Measurements from ENCODE around the gene SEMA3B.

SEMA3B gene

DNA sequence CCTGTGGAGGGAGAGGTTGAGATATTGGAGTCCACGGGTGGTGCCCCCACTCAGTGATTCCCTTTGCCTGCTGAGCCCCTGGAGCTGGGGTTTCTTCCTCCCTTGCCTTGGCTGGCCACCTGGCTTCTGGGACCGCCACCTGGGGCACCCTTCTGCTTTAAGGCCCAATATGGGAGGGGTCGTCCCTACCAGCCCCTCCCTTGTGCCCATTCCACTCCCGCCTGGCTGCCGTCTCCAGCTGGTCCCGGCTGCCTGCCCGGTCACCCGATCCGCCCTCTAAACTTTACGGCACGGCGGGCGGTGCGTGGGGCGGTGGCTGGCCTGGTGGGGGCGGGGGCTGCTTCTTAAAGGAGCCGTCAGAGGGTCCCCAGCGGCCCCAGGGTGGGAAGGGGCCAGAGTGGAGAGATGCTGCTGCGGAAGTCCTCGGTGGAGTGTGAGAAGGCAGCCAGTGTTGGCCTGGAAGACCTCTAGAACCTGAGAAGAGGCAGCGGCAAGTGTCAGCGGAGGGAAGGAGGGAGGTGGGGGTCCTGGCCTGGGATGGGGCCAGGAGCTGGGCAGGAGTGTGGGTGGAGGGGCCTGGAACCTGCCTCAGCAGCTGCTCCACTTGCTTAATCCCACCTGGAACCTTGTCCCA is 1.6 kb upstream of the SEMA3B start:
- Histone ChIP-seq H3K9me3 (ENCODE audit: insufficient read depth, low read depth, low read length) (no peaks in the 10 kb centered on the region), H3K79me2 (ENCODE audit: insufficient read depth, low read length) (no peaks in the 10 kb centered on the region), H3K36me3 (ENCODE audit: insufficient read depth, low read length) (no peaks in the 10 kb centered on the region), H3K4me2 (ENCODE audit: low read depth, low read length, poor library complexity, severe bottlenecking) (no peak overlapping the region), H3K9me2 (replicated peaks; ENCODE audit: low read depth, low read length) (no peaks in the 10 kb centered on the region), H3K9ac (ENCODE audit: low read depth, low read length, poor library complexity, severe bottlenecking) (no peak overlapping the region), H2AFZ (ENCODE audit: low read length) (no peak overlapping the region), H3F3A (ENCODE audit: low read depth) (no peaks in the 10 kb centered on the region), H4K20me1 (ENCODE audit: insufficient read depth, low read length, poor library complexity, severe bottlenecking) (no peaks in the 10 kb centered on the region), H3K27me3 (ENCODE audit: insufficient read depth, low read length, poor library complexity, severe bottlenecking) (no peaks in the 10 kb centered on the region), H3K4me1 (ENCODE audit: insufficient read depth, low read length, poor library complexity, severe bottlenecking) (no peaks in the 10 kb centered on the region), H3K4me3 (ENCODE audit: low read length, poor library complexity, severe bottlenecking) (no peak overlapping the region)
- TF ChIP-seq EZH2phosphoT487 (IDR thresholded peaks at IDR 0.05; ENCODE audit: borderline replicate concordance), result no peak
- TF ChIP-seq, protein P1, sequence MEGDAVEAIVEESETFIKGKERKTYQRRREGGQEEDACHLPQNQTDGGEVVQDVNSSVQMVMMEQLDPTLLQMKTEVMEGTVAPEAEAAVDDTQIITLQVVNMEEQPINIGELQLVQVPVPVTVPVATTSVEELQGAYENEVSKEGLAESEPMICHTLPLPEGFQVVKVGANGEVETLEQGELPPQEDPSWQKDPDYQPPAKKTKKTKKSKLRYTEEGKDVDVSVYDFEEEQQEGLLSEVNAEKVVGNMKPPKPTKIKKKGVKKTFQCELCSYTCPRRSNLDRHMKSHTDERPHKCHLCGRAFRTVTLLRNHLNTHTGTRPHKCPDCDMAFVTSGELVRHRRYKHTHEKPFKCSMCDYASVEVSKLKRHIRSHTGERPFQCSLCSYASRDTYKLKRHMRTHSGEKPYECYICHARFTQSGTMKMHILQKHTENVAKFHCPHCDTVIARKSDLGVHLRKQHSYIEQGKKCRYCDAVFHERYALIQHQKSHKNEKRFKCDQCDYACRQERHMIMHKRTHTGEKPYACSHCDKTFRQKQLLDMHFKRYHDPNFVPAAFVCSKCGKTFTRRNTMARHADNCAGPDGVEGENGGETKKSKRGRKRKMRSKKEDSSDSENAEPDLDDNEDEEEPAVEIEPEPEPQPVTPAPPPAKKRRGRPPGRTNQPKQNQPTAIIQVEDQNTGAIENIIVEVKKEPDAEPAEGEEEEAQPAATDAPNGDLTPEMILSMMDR (conservative IDR thresholded peaks at IDR 0.05; ENCODE audit: low read length), result no peak

DNA sequence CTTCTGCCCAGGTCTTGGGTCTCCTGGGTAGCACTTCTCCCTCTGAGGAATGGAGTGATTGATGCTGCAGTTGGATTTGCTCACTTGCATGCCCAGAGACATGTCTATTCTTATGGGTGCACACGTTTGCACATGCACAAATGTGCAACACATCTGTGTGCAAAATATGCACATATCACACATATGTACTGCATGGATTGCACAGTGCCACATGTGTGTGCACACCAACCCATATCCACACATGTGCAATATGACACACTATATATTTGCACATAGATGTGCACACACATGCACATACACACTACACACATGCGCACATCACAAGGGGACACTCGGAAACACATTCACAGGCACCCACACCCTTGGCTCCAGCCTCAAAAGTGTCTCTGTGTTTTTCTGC is 671 bp upstream of the SEMA3B start:
- H2AFZ ChIP-seq (ENCODE audit: low read length), result no peak overlapping the region
- no peaks in the 10 kb centered on the region for H3K36me3 ChIP-seq (ENCODE audit: insufficient read depth, low read length)
- no peaks in the 10 kb centered on the region for H3K9me3 ChIP-seq (ENCODE audit: insufficient read depth, low read depth, low read length)
- H3K4me3 ChIP-seq (ENCODE audit: low read length, poor library complexity, severe bottlenecking), result no peak overlapping the region
- H3K4me1 ChIP-seq (ENCODE audit: insufficient read depth, low read length, poor library complexity, severe bottlenecking), result no peaks in the 10 kb centered on the region
- no peaks in the 10 kb centered on the region for H3K79me2 ChIP-seq (ENCODE audit: insufficient read depth, low read length)
- no peaks in the 10 kb centered on the region for H4K20me1 ChIP-seq (ENCODE audit: insufficient read depth, low read length, poor library complexity, severe bottlenecking)
- no peak overlapping the region for H3K4me2 ChIP-seq (ENCODE audit: low read depth, low read length, poor library complexity, severe bottlenecking)
- H3F3A ChIP-seq (ENCODE audit: low read depth), result no peaks in the 10 kb centered on the region
- TF ChIP-seq, protein P1 (conservative IDR thresholded peaks at IDR 0.05; ENCODE audit: low read length), result no peak
- TF ChIP-seq EZH2phosphoT487 (IDR thresholded peaks at IDR 0.05; ENCODE audit: borderline replicate concordance), result no peak
- H3K9ac ChIP-seq (ENCODE audit: low read depth, low read length, poor library complexity, severe bottlenecking), result no peak overlapping the region
- no peaks in the 10 kb centered on the region for H3K27me3 ChIP-seq (ENCODE audit: insufficient read depth, low read length, poor library complexity, severe bottlenecking)
- no peaks in the 10 kb centered on the region for H3K9me2 ChIP-seq (replicated peaks; ENCODE audit: low read depth, low read length)

DNA sequence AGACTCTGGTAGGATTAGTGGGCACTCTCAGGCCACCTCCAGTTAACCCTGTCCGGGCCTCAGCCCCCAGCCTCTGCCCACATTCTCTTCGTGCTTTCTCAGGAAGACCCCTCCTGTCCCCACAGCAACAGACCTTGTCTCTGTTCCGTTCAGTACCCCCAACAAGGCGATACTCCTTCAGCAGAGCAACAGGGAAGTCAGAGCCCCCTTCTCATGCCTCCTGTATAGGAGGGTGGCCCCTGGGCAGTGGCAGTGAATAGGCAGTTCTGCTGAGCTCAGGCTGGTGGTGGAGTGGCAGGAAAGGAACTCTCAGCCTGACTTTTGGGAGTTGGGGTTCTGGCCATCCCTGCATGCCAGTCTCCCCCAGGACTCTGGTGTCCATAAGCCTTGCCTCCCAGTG is 513 bp downstream of the SEMA3B start:
- Histone ChIP-seq H4K20me1 (ENCODE audit: insufficient read depth, low read length, poor library complexity, severe bottlenecking) (no peaks in the 10 kb centered on the region), H3K79me2 (ENCODE audit: insufficient read depth, low read length) (no peaks in the 10 kb centered on the region), H3K4me3 (ENCODE audit: low read length, poor library complexity, severe bottlenecking) (no peak overlapping the region), H2AFZ (ENCODE audit: low read length) (no peak overlapping the region), H3K36me3 (ENCODE audit: insufficient read depth, low read length) (no peaks in the 10 kb centered on the region), H3K27me3 (ENCODE audit: insufficient read depth, low read length, poor library complexity, severe bottlenecking) (no peaks in the 10 kb centered on the region), H3K4me2 (ENCODE audit: low read depth, low read length, poor library complexity, severe bottlenecking) (no peak overlapping the region), H3F3A (ENCODE audit: low read depth) (no peaks in the 10 kb centered on the region), H3K4me1 (ENCODE audit: insufficient read depth, low read length, poor library complexity, severe bottlenecking) (no peaks in the 10 kb centered on the region), H3K9me2 (replicated peaks; ENCODE audit: low read depth, low read length) (no peaks in the 10 kb centered on the region), H3K9ac (ENCODE audit: low read depth, low read length, poor library complexity, severe bottlenecking) (no peak overlapping the region), H3K9me3 (ENCODE audit: insufficient read depth, low read depth, low read length) (no peaks in the 10 kb centered on the region)
- no peak for TF ChIP-seq EZH2phosphoT487 (IDR thresholded peaks at IDR 0.05; ENCODE audit: borderline replicate concordance)
- TF ChIP-seq, protein P1 (conservative IDR thresholded peaks at IDR 0.05; ENCODE audit: low read length), result no peak
